HG02970 (cell line): ENCODE results near the gene RNF133.

Experiments used
- ATAC-seq: cut with Tn5 transposase; IDR thresholded peaks from one replicate; pipeline ENCODE4 v1.9.1; 2021; ENCODE audit warnings: mild to moderate bottlenecking, moderate library complexity, moderate number of reproducible peaks; ENCODE audit not compliant: unreplicated experiment, low FRiP score

The RNF133 gene

GRCh38 chr7:122699017-122699416, at the start of gene RNF133:
TSS of gene RNF133 (minus strand) at chr7:122699117. CDS start at chr7:122698918, 199 bp downstream.
- ATAC-seq, result no peak

GRCh38 chr7:122748195-122748594, 49.3 kb upstream of the RNF133 start:
- no peak for ATAC-seq

GRCh38 chr7:122746948-122747347, 48.0 kb upstream of the RNF133 start:
- ATAC-seq, result no peak

- no peak for ATAC-seq
Measured at GRCh38 chr7:122743211-122743610, 44.3 kb upstream of the RNF133 start.

- ATAC-seq, result no peak
Measured at GRCh38 chr7:122738947-122739346, 40.0 kb upstream of the RNF133 start.

GRCh38 chr7:122736183-122736582, 37.3 kb upstream of the RNF133 start:
- ATAC-seq, result no peak

GRCh38 chr7:122727759-122728158, 28.8 kb upstream of the RNF133 start:
- ATAC-seq, result no peak

GRCh38 chr7:122727354-122727753, 28.4 kb upstream of the RNF133 start:
- ATAC-seq, result no peak

- ATAC-seq, result no peak
Measured at GRCh38 chr7:122726881-122727280, 28.0 kb upstream of the RNF133 start.

GRCh38 chr7:122724366-122724765, 25.4 kb upstream of the RNF133 start:
- ATAC-seq, result no peak

- no peak for ATAC-seq
Measured at GRCh38 chr7:122719010-122719578, 20.2 kb upstream of the RNF133 start.

- no peak for ATAC-seq
Measured at GRCh38 chr7:122717356-122718089, 18.6 kb upstream of the RNF133 start.

- no peak for ATAC-seq
Measured at GRCh38 chr7:122715183-122715582, 16.3 kb upstream of the RNF133 start.

- no peak for ATAC-seq
Measured at GRCh38 chr7:122710916-122711315, 12.0 kb upstream of the RNF133 start.

GRCh38 chr7:122709930-122710646, 11.2 kb upstream of the RNF133 start:
- ATAC-seq, result no peak

- ATAC-seq, result no peak
Measured at GRCh38 chr7:122706836-122707235, 7.9 kb upstream of the RNF133 start.

GRCh38 chr7:122702872-122703510, 4.1 kb upstream of the RNF133 start, which contains the start of gene RNF148:
TSS of gene RNF148 (minus strand) at chr7:122702922. CDS start at chr7:122702750, 172 bp downstream.
- ATAC-seq, result no peak

- ATAC-seq, result no peak
Measured at GRCh38 chr7:122695816-122696215, 3.1 kb downstream of the RNF133 start.

GRCh38 chr7:122694697-122695096, 4.2 kb downstream of the RNF133 start:
- ATAC-seq, result no peak

- no peak for ATAC-seq
Measured at GRCh38 chr7:122692769-122693309, 6.1 kb downstream of the RNF133 start.
